Parathyroid adenoma (tissue), 2 donors: ENCODE measurements around the gene FAM9C.

ENCODE experiments used
- H2AFZ ChIP-seq: fragments of 300-600 bp; sonication (generic); one replicate; pipeline ENCODE4 v1.7.0; 2017; ENCODE audit warnings: antibody characterized with exemption, mild to moderate bottlenecking
- H3K27ac ChIP-seq: fragments of 300-600 bp; sonication (generic); one replicate; pipeline ENCODE4 v1.7.0; 2017
- H3K27me3 ChIP-seq: fragments of 300-600 bp; sonication (generic); one replicate; pipeline ENCODE4 v1.7.0; 2017; ENCODE audit warnings: low read length; ENCODE audit not compliant: control insufficient read depth, insufficient read depth
- H3K36me3 ChIP-seq: fragments of 300-600 bp; sonication (generic); one replicate; pipeline ENCODE4 v1.7.0; 2017; ENCODE audit warnings: low read length; ENCODE audit not compliant: control insufficient read depth, insufficient read depth
- H3K4me1 ChIP-seq: fragments of 300-600 bp; sonication (generic); one replicate; pipeline ENCODE4 v1.7.0; 2017; ENCODE audit warnings: control low read depth
- H3K4me2 ChIP-seq: fragments of 300-600 bp; sonication (generic); one replicate; pipeline ENCODE4 v1.7.0; 2017; ENCODE audit warnings: low read length
- H3K4me3 ChIP-seq: fragments of 300-600 bp; sonication (generic); one replicate; pipeline ENCODE4 v1.7.0; 2017; ENCODE audit warnings: low read depth, low read length
- H3K79me2 ChIP-seq: fragments of 300-600 bp; sonication (generic); one replicate; pipeline ENCODE4 v1.7.0; 2017; ENCODE audit warnings: control low read depth
- H3K9ac ChIP-seq: fragments of 300-600 bp; sonication (generic); one replicate; pipeline ENCODE4 v1.7.0; 2017; ENCODE audit warnings: mild to moderate bottlenecking
- H3K9me3 ChIP-seq: fragments of 300-600 bp; sonication (generic); one replicate; pipeline ENCODE4 v1.7.0; 2017; ENCODE audit warnings: low read length; ENCODE audit not compliant: control insufficient read depth
- TF ChIP-seq, protein P1 (sequence below): fragments of 300-600 bp; sonication (generic); IDR thresholded peaks from one replicate; pipeline ENCODE4 v1.7.0; 2017; ENCODE audit warnings: antibody characterized with exemption, mild to moderate bottlenecking
- donor health status: primary hyperparathyroidism.

FAM9C gene

DNA sequence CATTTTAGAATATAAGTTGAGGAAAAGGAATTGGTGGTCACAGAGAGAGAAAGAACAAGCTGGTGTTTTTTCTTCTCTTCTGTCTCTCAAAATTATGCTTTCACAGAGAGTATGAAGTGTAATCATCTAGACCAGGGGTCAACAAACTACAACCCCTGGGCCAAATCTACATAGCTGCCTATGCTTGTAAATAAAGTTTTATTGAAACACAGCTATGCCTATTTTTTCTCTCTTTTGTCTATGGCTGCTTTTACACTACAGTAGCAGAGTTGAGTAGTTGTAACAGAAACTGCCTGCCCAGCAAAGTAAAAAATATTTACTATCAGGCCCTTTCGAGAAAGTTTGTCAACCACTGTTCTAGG is 6.7 kb upstream of the FAM9C start:
- no peaks in the 10 kb centered on the region for H3K79me2 ChIP-seq
- no peaks in the 10 kb centered on the region for H3K36me3 ChIP-seq
- H3K4me2 ChIP-seq: no peak overlapping the region
- H3K9me3 ChIP-seq: no peaks in the 10 kb centered on the region
- no peak overlapping the region for H3K27ac ChIP-seq
- no peaks in the 10 kb centered on the region for H3K4me1 ChIP-seq
- TF ChIP-seq, protein P1, sequence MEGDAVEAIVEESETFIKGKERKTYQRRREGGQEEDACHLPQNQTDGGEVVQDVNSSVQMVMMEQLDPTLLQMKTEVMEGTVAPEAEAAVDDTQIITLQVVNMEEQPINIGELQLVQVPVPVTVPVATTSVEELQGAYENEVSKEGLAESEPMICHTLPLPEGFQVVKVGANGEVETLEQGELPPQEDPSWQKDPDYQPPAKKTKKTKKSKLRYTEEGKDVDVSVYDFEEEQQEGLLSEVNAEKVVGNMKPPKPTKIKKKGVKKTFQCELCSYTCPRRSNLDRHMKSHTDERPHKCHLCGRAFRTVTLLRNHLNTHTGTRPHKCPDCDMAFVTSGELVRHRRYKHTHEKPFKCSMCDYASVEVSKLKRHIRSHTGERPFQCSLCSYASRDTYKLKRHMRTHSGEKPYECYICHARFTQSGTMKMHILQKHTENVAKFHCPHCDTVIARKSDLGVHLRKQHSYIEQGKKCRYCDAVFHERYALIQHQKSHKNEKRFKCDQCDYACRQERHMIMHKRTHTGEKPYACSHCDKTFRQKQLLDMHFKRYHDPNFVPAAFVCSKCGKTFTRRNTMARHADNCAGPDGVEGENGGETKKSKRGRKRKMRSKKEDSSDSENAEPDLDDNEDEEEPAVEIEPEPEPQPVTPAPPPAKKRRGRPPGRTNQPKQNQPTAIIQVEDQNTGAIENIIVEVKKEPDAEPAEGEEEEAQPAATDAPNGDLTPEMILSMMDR: no peak
- no peak overlapping the region for H3K4me3 ChIP-seq
- no peak overlapping the region for H3K9ac ChIP-seq
- no peak overlapping the region for H2AFZ ChIP-seq
- H3K27me3 ChIP-seq: no peaks in the 10 kb centered on the region

DNA sequence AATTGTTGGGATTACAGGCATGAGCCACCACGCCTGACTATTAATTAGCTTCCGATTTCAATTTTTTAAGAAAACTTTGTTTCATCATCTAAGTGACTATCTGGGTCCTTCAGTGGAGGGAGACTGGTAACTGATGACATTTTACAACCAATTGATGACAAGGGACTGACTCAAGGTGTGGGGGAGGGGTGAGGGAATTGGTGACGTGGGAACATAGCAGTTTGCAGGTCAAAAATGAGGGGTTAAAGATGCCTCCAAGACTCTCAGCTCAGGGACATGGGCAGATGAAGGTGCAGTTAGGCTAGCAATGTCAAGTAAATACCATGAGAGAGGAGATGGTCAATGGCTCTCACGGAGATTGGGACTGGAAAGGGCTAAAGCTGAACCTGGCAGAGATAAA is 5.7 kb upstream of the FAM9C start:
- Histone ChIP-seq H3K27me3 (no peaks in the 10 kb centered on the region), H3K4me1 (no peaks in the 10 kb centered on the region), H2AFZ (no peak overlapping the region), H3K79me2 (no peaks in the 10 kb centered on the region), H3K4me2 (no peak overlapping the region), H3K9ac (no peak overlapping the region), H3K27ac (no peak overlapping the region), H3K9me3 (no peaks in the 10 kb centered on the region), H3K36me3 (no peaks in the 10 kb centered on the region), H3K4me3 (no peak overlapping the region)
- TF ChIP-seq, protein P1: no peak

DNA sequence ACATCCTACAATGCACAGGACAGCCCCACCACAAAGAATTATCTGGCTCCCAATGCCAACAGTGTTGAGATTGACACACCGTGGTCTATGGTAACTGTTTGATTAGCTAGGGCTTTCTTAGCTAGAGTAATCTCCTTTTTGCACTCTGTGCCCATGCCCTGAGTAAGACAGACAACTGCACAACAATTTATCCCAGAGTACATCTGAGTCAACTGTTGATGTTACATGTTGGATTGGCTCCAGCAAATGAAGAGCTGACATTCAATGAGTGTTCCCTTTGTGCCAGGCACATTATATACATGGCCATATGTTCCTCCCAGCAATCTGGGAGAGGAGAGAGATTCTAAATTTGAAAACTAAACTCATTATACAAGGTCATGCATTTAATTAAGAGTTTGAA is 3.9 kb upstream of the FAM9C start:
- Histone ChIP-seq H3K9me3 (no peaks in the 10 kb centered on the region), H3K79me2 (no peaks in the 10 kb centered on the region), H3K9ac (no peak overlapping the region), H3K27ac (no peak overlapping the region), H3K4me3 (no peak overlapping the region), H3K4me2 (no peak overlapping the region), H2AFZ (no peak overlapping the region), H3K4me1 (no peaks in the 10 kb centered on the region), H3K27me3 (no peaks in the 10 kb centered on the region), H3K36me3 (no peaks in the 10 kb centered on the region)
- TF ChIP-seq, protein P1: no peak

DNA sequence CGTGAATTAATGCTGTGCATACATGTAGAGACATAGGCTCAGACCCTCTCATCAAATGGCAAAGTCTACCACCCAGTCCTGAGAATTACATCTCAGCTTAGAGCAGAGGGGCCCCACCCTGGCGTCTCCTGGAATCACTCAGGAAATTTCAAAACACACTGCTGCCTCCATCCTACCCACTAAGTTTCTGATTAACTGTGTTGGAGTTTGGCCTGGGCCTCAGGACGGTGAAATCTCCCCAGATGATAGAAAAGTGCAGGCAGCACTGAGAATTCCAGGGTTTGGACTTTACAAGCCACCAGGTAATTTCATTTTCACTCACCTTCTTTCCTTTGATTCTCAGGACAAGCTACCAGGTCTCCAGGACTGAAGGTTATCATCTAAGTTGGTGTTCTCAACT is 3.3 kb upstream of the FAM9C start:
- H3K9ac ChIP-seq: no peak overlapping the region
- H3K4me1 ChIP-seq: no peaks in the 10 kb centered on the region
- TF ChIP-seq, protein P1: no peak
- H3K27me3 ChIP-seq: no peaks in the 10 kb centered on the region
- no peak overlapping the region for H3K27ac ChIP-seq
- H3K79me2 ChIP-seq: no peaks in the 10 kb centered on the region
- H3K36me3 ChIP-seq: no peaks in the 10 kb centered on the region
- H3K4me2 ChIP-seq: no peak overlapping the region
- H3K4me3 ChIP-seq: no peak overlapping the region
- no peak overlapping the region for H2AFZ ChIP-seq
- no peaks in the 10 kb centered on the region for H3K9me3 ChIP-seq

DNA sequence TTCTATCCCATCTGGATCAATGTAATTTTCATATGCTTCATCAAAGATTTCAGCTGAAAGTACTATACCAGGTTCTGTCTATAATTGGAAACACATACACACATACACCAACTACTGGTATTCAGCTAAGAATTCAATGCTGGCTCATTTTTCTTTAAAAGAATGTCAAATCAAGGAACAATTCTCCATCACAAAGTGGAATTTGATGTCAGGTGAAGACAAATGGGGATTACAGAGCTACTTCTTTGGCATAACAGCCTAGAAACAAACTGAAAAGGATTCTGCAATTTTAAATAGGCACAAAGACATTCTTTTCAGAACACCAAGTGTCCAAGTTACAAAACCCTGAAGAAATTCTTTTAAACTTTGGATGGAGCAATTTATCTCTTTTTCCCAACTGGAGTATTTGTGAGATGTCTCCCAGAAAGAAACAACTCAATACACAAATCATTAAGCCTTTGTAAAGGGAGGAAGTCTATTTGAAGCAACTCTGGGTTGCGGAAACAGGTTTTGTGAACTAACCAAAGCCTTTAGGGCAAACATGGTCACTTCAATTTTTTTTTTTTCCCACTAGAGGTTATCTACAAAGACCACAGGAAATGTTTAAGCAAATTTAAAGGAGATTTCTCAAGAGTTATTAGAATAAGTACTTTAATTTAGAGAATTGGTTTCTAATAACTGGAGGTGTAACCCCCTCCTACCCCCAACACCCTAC is 1.9 kb upstream of the FAM9C start:
- no peak overlapping the region for H3K9ac ChIP-seq
- no peaks in the 10 kb centered on the region for H3K36me3 ChIP-seq
- H2AFZ ChIP-seq: no peak overlapping the region
- H3K4me2 ChIP-seq: no peak overlapping the region
- no peaks in the 10 kb centered on the region for H3K27me3 ChIP-seq
- H3K9me3 ChIP-seq: no peaks in the 10 kb centered on the region
- no peaks in the 10 kb centered on the region for H3K4me1 ChIP-seq
- no peak overlapping the region for H3K27ac ChIP-seq
- TF ChIP-seq, protein P1: no peak
- no peaks in the 10 kb centered on the region for H3K79me2 ChIP-seq
- H3K4me3 ChIP-seq: no peak overlapping the region
